Activated CD4-positive, alpha-beta T cell treated with anti-CD3 and anti-CD28 coated beads, Interleukin-2, Interleukin-4, amounts not matched to agents 100 ng/mL and 50 ng/mL, durations not matched to agents 16 hours and 8 hours (primary cell): Measurements from ENCODE around the gene USH1C.

Experiments
- DNase-seq: peaks from one replicate; pipeline ENCODE4 v3.0.0-alpha.2; 2020; ENCODE audit warnings: low spot score

USH1C gene

DNA sequence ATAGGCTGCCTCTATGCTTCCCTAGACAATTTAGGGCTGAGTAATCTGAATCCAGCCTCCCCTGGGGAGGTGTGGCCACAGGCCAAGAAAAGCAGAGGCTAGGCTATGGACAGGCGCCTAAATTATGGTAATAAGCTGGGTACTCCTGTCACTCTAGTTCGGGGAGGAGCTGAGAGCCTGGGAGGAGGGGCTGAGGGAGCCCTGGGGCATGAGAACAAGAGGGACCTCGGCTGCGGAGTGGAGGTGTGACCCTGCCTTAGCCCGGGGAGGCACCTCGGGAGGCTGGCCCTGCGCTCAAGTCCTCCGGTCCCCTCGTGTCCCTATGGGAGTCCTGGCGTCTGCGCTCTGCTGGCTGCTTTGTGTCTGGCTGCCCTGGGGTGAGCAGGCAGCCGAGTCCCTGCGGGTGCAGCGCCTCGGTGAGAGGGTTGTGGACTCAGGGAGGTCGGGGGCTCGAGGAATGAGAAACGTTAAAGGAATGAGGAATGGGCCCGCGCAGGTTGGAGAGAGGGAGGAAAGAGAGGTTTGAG lies 2.9 kb upstream of the USH1C start, which contains the start of gene OTOG:
TSS of gene OTOG (plus strand) at position 209 of the 527 bp plus-strand sequence. CDS start at position 323, 114 bp downstream.
- DNase-seq: no peak

DNA sequence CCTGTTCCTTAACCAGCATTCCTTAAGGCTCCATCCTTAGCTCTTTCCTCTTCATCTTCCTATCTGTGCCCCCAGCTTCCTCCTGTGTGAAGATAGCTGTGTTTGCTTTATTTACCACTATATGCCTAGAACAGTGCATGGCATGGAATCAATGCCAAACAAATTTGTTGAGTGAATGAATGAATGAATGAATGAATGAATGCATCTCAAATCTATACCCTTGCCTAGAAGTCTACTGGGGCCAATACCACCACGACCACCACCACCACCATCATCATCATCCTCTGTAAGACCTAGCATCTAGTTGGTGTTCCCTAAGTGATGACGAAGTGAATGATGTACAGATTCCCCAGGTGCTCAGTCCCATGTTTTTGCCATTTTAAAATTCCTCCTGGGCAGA lies 2.0 kb upstream of the USH1C start:
- DNase-seq: no peak

DNA sequence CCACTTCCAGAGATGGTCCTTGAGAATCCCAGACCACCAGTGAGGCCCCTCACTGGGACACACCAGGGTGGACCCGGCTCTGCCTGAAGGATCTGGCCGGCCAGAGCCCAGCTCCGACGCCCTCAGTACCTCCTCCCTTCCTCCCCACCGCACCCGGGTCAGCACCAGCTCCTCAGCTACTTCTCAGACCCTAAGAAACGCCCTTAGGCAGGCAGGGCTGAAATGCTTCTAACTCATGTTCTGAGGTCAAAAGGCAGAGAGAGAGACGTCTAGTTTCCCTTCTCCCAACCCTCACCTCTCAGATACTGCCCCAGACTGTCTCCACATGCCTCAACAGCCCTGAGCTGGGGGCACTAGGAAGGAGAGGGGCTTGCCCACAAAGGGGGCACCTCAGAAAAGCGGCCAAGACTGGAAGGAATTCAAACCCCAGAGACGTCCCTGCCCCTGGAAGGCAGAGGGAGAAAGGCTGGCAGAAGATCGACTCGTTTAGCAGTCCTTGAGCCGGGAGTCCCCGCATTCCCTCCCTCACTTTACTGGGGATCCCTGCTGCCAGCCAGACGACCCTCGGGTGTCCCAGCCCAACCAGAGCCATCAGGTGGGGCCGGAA lies 539 bp downstream of the USH1C start:
- no peak for DNase-seq

DNA sequence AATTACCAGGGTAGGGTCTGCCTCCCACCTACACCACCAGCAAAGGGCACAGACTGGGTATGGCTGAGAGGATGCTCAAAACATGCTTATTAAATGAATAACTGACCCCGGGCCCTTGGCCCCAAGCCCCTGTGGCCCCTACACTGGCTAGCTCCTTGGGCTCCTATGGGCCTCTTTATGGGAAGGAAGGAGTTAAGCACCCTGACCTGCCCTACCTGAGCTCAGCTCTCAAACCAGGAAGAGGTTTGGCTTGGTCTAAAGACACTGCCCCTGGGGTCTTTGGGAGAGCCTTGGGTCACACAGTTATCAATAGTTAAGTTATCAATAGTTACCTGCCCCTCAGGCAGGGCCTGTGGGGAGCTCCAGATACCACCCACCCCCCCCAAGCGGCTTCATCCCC lies 1.2 kb downstream of the USH1C start:
- no peak for DNase-seq

DNA sequence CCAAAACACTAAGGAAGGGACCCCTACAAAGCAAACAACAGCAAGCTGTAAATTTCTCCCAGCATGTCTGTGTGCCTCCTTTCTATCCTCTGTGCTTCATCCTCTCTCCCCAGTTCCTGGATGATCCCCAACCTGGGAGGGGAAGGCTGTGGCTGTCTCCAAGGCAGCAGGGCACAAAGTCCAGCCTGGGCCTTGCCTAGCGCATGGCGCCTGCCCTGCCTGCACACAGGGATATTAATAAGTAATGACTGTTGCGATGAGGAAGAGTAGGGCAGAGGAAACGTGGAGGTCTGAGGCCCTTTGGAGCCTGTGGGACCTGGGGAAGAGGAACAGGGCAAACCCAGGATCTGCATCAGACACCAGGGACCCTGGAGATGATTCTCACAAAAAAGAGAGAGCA lies 2.0 kb downstream of the USH1C start:
- no peak for DNase-seq

DNA sequence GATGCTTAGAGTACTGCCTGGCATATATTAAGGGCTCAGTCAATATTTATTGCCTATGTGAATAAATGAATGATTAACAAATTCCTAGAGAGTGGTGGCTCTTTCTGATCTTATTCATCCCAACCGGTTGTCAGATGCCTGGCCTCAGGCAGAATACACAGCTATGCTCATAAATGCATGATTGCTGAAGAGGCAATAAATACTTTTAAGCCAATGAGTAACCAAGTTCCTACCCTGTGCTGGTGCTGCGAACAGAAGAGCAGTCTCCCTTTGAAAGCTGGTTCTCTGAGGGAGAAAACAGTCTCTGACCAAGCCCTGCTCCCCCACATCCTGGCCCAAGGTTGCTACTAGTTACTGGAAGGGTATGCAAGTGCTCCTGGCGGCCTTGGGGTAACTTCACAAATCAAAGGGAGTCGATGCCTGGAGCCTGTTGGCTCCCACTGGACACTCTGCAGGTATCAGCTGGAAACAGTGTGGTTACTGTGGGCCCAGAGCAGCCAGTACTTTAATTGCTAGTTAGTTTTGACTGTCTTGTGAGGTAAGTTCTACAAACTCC lies 2.8 kb downstream of the USH1C start:
- no peak for DNase-seq

DNA sequence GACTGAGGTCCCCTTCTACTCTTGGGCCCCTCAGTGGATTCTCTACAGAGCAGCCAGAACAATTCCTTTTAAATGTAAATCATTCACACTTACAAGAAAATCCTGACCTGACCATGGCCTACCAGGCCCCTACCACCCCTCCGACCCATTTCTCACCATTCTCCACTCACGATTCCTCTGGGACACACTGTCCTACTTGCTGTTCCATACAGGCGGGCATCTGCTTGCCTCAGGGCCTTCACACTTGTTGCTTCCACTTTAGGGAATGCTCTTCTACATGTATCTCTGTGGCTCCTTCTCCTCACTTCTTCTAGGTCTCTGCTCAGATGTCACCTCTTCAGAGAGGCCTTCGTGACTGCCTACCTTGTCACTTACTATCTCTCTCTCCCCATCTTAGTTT lies 3.4 kb downstream of the USH1C start:
- DNase-seq: no peak

DNA sequence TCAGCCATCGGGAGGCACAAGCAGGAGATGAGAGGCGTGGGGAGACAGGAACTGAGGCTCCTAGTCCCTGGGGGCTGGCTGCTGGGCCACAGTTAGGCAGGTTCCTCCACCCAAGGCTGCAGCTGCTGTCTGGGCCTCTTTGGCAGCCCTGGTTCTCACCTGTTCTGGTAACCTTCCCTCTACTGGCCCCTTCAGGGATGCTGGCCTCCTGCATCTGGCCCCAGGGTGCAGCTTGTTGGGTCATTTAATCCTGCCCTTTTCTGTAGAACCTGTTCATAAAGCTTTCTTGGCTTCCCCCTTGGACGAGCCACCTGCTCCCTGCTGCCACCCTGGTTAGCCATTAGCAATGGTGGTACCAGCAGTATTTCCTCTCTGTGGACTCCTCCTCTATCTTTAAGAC lies 5.5 kb downstream of the USH1C start:
- DNase-seq: no peak

DNA sequence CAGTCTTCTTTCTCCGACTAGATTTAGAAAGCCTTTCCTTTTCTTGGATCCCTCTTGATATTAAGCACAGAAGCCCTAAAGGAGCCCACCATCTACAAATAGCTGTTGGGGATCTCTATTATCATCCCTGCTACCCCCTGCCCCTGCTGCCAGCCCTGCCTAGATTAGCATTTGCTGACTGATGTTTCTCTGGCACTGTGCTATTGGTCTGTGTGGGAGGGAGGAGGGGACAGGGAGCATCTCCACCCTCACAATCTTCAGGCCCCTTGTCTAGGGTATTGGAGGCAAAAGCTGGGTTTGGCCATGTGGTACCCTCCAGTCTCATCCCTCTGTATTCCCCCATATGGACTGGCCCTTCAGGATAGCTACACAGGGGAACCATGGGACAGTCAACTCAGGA lies 6.2 kb downstream of the USH1C start:
- DNase-seq: no peak

DNA sequence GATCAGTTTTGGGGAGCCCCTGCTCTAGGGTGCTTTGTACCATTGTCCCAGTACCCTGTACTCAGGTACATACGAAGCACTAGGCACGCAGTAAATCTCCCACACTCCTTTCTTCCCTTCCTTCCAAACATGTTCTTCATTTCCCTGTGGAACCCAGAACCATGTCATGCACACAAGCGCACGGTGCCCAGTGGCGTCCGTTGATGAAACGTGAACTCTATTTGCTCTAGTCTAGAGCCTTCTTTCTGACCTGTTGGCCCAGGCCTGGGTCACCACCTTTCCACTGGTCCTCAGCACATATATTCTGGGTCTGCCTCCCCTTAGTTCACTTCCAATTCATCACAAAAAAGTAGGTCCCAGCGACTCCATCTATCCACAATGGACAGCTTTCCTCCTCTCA lies 7.0 kb downstream of the USH1C start:
- no peak for DNase-seq

DNA sequence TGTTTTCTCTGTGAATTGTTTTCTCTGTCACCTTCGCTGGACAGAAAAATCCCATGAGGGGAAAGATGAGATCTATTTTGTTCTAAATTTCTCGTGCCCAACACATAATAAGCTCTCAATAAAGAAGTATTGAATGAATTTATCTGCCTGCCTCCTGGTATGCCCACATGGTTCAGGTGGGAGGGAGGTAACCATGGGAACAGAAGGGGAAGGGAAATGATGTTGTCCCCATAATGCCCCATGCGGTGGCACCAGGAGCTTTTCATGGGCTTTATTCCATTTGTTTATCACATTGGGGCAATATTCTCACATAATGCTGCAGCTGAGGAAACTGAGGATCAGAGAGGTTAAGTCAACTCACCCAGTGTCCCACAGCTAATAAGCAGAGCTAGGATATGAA lies 8.7 kb downstream of the USH1C start:
- no peak for DNase-seq

DNA sequence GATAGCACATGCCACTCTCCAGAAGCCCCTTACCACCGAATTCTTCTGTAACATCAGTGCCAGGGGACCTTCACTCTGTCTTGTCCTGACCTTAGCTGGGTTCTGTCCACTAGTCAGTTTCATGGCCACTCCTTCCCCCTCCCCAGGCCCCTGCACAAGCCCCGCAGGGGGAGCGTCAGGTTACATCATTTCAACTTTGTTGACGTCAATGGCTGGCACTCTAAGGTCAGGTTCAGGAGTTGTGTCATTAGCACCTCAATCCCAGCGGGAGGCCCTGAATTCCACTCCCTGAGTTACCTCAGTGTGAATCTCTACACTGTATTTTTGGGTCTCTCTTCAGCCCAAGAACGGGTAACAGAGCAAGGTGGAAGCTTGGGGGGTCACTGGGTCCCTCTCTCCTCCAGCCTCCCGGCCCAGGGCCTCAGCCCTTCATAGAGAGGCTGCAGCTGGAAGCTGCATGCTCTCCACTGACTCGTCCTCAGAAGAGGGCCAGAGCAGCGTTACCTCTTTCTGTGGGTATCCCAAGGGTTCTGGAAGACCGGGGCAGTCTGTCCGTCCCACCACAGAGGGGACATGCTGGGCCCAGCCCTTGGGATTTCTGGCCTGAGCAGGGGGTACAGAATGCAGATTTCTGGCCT lies 10.3 kb downstream of the USH1C start:
- no peak for DNase-seq

DNA sequence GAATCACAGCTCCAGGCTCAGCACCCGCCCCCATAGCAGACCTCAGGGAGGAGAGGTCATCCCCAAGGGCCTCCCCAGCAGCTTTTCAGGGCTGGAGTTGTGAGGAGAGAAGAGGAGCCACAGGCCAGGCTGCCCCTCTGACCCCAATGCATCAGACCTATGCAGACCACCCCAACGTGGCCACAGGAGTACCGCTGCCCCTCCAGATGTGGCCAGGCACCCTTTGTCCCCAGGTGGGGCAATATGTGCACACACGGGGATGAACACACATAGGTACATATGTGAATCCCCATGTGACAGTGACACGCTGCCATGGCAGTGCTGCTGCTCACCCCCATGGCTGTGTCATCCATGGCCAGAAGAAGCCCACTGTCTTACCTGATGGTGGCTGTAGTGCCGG lies 10.9 kb downstream of the USH1C start:
- DNase-seq: no peak

DNA sequence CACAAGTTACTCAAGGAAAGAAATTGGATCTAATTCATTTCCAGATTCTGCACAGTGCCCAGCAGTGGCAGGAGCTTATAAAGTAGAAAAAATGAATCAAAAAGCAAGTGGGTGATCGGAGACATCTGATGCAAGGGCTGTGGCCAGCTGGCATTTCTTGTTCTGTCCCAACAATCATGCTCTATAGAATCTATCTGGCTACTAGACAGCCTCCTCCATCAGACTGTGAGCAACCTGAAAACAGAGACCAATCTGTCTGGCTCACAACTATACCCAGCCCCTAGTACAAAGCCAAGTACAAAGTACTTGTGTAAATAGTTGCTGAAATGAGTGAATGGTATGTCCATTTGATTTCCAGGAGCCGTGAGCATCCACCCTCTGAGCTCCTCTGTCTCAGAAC lies 11.4 kb downstream of the USH1C start:
- no peak for DNase-seq

DNA sequence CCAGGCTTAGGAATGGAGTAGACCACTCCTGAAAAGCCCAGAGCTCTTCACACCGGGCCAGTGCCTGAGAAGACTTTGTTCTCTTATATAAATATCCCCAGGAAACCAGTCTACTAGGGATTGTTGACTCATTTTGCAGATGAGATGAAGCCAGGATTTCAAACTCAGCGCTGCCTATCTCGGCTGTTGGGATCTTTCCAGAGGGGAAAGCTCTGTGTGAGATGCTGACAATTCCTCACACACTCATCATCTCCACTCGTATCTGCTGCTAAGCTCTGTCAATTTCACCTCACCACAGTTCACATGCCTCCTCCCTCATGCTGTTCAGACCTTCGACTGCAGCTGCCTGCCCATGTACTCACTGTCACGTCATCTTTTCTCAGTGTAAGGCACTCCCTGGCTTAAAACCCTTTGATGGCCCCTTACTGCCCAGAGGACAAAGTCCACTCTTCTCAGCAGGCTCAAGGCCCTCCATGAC lies 12.5 kb downstream of the USH1C start:
- DNase-seq: no peak

DNA sequence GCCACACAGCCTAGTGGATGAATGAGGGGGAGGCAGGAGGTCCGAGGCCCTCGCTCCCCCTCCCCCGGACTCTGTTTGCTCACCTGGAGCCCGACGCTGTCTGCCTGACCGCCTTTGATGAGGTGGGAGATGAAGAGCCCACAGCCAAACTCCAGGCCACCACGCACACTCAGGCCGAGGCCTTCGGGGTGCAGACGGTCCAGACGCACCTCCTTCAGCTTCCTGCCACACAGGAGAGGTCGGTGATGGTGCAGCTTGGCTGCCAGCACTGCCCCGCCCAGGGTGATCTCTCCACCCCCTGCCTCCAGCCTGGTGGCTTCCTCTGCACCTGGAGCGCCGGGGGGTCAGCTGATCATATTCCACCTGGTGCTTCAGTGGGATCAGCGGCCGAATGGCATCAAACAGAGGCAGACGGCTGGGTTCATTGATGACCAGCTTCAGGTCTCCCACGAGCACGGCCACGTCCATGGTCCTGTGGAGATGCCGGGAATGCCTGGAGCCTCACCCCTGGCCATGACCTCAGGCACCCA lies 13.1 kb downstream of the USH1C start:
- no peak for DNase-seq

DNA sequence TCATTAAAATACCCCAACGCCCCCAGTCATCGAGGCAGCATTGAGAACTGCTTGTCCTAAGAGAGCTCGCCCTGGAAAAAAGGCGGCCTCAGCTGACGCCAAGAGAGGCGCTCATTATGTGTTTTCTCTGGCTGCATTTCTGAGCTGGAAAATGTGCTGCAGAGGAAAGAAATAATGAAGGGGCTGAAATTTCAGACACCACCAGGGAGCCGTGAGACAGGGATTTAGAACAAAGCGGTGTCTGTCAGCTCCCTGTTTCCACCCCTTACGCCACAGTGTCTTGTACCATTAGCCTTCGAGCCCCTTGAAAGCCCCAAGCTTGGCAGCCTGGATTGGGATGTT lies 14.4 kb downstream of the USH1C start:
- no peak for DNase-seq

DNA sequence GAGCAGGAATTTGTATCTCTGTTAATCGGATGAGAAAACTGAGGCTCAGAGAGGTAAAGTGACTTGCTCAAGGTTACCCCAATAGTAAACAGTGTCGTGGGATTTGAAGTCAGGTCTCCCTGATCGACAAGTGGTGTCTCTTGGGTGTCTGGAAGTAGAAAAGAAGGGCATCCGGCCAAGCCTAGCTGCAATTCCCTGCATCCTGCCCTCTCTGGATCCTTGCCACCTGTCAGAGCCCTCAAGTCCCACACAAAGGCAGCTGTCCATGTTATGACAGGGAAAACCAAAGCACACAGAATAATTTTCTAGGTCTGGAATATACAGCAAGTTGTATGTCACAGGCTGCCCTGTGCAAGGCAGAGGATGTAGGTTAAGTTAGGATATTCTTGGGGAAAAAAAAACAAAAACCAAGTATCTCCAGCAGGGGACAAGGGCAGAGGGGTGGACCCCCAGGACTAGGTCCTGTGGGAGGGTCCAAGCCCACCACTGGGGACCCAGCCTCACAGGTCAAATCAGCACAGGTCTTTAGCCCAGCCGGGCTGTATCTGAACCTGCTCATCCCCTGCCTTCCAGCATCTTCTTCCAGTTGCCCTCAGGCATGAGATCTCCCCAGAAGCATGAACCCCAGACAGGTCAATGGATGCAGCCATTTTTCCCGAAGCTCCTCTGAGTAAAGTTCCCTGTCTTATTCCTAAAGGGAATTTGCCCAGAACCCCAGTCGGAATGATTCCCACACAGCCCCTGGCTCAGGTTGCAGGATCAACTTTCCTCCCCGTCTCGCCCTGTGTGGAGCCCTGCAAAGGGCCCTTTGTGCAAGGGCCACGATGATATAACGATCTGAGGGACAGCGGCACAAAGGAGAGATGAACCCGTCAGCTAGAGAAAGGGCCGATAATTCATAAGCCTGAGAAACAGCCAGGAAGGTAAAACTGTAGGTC lies 15.0 kb downstream of the USH1C start:
- DNase-seq: no peak

DNA sequence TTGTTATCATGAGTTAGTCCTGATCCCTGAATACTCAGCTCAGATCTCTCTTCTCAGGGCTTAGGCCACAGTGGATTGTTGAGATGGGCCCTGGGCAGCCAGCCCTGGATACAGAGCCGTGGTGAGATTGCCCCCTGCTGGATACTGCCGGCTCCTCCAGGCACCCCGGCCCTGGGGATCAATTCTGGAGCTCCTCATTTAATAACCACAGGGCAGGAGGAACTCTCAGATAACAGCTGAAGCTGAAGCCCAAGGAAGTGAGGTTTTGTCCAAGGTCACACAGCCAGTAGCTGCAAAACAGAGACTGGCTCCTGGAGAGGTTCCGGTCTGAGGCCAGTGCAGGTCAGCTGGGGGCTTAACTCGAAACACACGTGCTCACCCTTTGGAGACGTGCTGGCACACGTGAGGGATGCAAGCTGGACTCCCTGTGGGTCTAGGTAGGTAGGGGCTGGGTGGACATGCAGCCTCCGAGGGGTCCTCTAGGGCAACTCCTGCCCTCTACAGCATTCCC lies 16.0 kb downstream of the USH1C start:
- DNase-seq: peak; percentile 31

DNA sequence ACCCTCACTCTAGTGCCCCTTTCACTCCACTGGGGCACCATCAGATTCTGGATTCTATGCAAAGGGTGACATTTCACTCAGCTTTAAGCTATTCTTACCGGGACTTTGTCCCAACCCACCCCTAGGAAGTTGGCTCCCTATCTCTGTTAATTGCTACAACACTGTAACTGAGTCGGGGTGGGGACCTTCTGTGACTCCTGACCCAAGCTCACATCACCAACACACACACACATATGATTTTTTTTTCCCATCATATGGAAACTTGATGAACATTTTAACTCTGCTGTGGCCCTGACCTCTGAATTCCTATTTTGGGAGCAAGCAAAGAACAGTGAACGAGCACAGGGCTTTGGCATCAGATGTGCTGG lies 16.6 kb downstream of the USH1C start:
- no peak for DNase-seq

DNA sequence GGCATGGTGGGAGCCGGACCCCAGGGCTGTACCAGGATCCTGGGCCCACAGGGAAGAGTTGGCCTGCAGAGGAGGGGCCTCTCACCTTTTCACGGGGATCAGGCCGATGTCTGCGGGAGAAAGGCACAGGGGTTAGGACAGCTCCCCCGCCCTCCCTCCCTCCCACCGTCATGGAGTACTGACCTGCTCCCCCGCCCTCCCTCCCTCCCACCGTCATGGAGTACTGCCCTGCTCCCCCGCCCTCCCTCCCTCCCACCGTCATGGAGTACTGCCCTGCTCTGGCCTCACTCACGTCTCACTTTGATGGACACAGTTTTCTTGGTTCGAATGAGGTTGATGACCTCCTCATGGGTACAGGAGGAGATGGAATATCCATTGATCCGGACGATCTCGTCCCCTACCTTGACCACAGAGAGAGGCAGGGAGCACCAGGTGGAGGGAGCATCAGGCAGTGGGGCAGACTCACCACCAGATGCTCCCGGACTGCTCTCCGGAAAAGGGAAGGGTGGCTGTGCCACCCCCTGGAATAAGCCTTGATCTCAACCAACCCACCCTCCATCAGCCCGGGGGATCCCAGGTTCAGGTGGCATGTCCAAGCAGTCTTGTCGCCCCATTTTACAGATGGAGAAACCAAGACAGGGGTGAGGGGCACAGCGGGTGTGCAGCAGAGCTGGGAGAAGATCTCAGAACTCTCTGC lies 17.1 kb downstream of the USH1C start:
- DNase-seq: no peak
